HUES48 (cell line): ENCODE measurements around the gene KRT38.

Experiments
- H3K27ac ChIP-seq: one replicate; pipeline ENCODE4 v1.7.0; 2013; ENCODE audit warnings: low read depth, low read length, inconsistent platforms
- H3K27me3 ChIP-seq: 2 replicates; pipeline ENCODE4 v1.6.1; 2013; ENCODE audit warnings: mild to moderate bottlenecking, low read length; ENCODE audit not compliant: control insufficient read depth, insufficient read depth
- H3K36me3 ChIP-seq: 2 replicates; pipeline ENCODE4 v1.6.1; 2013; ENCODE audit warnings: low read length; ENCODE audit not compliant: control insufficient read depth, insufficient read depth
- H3K4me1 ChIP-seq: 2 replicates; pipeline ENCODE4 v1.6.1; 2013; ENCODE audit warnings: mild to moderate bottlenecking, low read length; ENCODE audit not compliant: control insufficient read depth, insufficient read depth
- H3K4me3 ChIP-seq: 2 replicates; pipeline ENCODE4 v1.5.1; 2013; ENCODE audit warnings: mild to moderate bottlenecking, low read depth, low read length
- H3K9ac ChIP-seq: 2 replicates; pipeline ENCODE4 v1.6.1; 2013; ENCODE audit warnings: mild to moderate bottlenecking, low read depth, low read length, moderate library complexity
- H3K9me3 ChIP-seq: 2 replicates; pipeline ENCODE4 v1.6.1; 2013; ENCODE audit warnings: low read length; ENCODE audit not compliant: control insufficient read depth, insufficient read depth

The KRT38 gene

GRCh38 chr17:41457676-41458075 lies 16.9 kb upstream of the KRT38 start:
- H3K9ac ChIP-seq = no peak overlapping the region
- no peaks in the 10 kb centered on the region for H3K36me3 ChIP-seq
- no peaks in the 10 kb centered on the region for H3K9me3 ChIP-seq
- H3K27ac ChIP-seq = no peak overlapping the region
- no peaks in the 10 kb centered on the region for H3K4me1 ChIP-seq
- no peaks in the 10 kb centered on the region for H3K27me3 ChIP-seq
- H3K4me3 ChIP-seq = no peak overlapping the region

- Histone ChIP-seq H3K4me1 (no peaks in the 10 kb centered on the region), H3K36me3 (no peaks in the 10 kb centered on the region), H3K27ac (no peak overlapping the region), H3K4me3 (no peak overlapping the region), H3K9ac (no peak overlapping the region), H3K9me3 (no peaks in the 10 kb centered on the region), H3K27me3 (no peaks in the 10 kb centered on the region)
Observed at GRCh38 chr17:41456204-41456603, 15.4 kb upstream of the KRT38 start.

GRCh38 chr17:41455236-41455635 lies 14.5 kb upstream of the KRT38 start:
- Histone ChIP-seq H3K36me3 (no peaks in the 10 kb centered on the region), H3K27ac (no peak overlapping the region), H3K9me3 (no peaks in the 10 kb centered on the region), H3K9ac (no peak overlapping the region), H3K4me1 (no peaks in the 10 kb centered on the region), H3K4me3 (no peak overlapping the region), H3K27me3 (no peaks in the 10 kb centered on the region)

DNA sequence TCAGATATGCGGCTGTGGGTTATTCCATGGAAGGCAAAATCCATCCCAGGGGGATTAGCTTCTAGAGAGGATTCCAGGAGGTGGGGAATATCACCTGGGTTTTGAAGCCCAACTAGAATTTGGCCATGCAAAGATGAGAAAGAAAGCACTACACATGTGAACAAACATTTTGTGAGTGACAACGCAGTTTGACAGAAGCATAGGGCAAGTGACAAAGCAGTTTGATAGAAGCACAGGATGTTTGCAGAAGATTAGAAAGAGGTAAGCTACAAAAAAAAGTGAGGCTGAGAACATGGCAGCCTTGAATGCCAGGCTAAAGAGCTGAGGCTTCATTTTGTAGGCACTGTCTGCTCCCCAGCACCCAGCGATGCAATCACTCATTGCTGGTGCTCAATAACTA lies 12.3 kb upstream of the KRT38 start:
- Histone ChIP-seq H3K4me3 (no peak overlapping the region), H3K4me1 (no peaks in the 10 kb centered on the region), H3K9ac (no peak overlapping the region), H3K27ac (no peak overlapping the region), H3K27me3 (no peaks in the 10 kb centered on the region), H3K9me3 (no peaks in the 10 kb centered on the region), H3K36me3 (no peaks in the 10 kb centered on the region)

- H3K9ac ChIP-seq = no peak overlapping the region
- no peaks in the 10 kb centered on the region for H3K27me3 ChIP-seq
- no peak overlapping the region for H3K4me3 ChIP-seq
- H3K36me3 ChIP-seq = no peaks in the 10 kb centered on the region
- no peak overlapping the region for H3K27ac ChIP-seq
- no peaks in the 10 kb centered on the region for H3K4me1 ChIP-seq
- no peaks in the 10 kb centered on the region for H3K9me3 ChIP-seq
Observed at GRCh38 chr17:41452281-41452680, 11.5 kb upstream of the KRT38 start.

GRCh38 chr17:41451154-41451728 lies 10.5 kb upstream of the KRT38 start:
- Histone ChIP-seq H3K27me3 (no peaks in the 10 kb centered on the region), H3K4me1 (no peaks in the 10 kb centered on the region), H3K27ac (no peak overlapping the region), H3K9me3 (no peaks in the 10 kb centered on the region), H3K9ac (no peak overlapping the region), H3K36me3 (no peaks in the 10 kb centered on the region), H3K4me3 (no peak overlapping the region)

GRCh38 chr17:41449008-41449407 lies 8.2 kb upstream of the KRT38 start:
- Histone ChIP-seq H3K4me3 (no peak overlapping the region), H3K36me3 (no peaks in the 10 kb centered on the region), H3K27me3 (no peaks in the 10 kb centered on the region), H3K9me3 (no peaks in the 10 kb centered on the region), H3K4me1 (no peaks in the 10 kb centered on the region), H3K27ac (no peak overlapping the region), H3K9ac (no peak overlapping the region)

GRCh38 chr17:41448506-41448905 lies 7.7 kb upstream of the KRT38 start:
- Histone ChIP-seq H3K9me3 (no peaks in the 10 kb centered on the region), H3K4me1 (no peaks in the 10 kb centered on the region), H3K27ac (no peak overlapping the region), H3K4me3 (no peak overlapping the region), H3K27me3 (no peaks in the 10 kb centered on the region), H3K36me3 (no peaks in the 10 kb centered on the region), H3K9ac (no peak overlapping the region)

DNA sequence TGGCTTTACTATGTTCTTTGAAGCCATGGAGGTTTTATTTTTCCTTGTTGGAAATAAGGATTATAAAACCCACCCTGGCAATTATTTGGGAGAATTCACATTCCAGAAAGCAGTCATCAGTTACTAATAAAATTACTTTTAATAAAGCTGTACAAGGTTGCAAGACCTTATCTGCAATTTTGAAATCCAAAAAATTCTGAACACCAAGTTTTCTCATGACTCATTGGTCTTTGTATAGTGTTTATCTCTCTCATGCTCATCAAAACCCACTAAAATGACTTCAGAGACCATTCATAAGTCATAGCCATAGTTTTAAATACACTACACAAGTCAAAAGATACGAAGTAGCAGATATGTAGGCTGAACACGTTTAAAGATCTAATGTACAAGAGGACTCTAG lies 6.0 kb upstream of the KRT38 start:
- no peak overlapping the region for H3K4me3 ChIP-seq
- H3K27ac ChIP-seq = no peak overlapping the region
- peaks cover 3% of the 10 kb centered on the region; the same call in 1 of the 2 replicates for H3K4me1 ChIP-seq
- H3K27me3 ChIP-seq = no peaks in the 10 kb centered on the region
- no peaks in the 10 kb centered on the region for H3K36me3 ChIP-seq
- H3K9ac ChIP-seq = no peak overlapping the region
- H3K9me3 ChIP-seq = no peaks in the 10 kb centered on the region

GRCh38 chr17:41444640-41445039 lies 3.9 kb upstream of the KRT38 start:
- Histone ChIP-seq H3K9me3 (no peaks in the 10 kb centered on the region), H3K36me3 (no peaks in the 10 kb centered on the region), H3K27me3 (no peaks in the 10 kb centered on the region), H3K9ac (no peak overlapping the region), H3K4me1 (peaks cover 3% of the 10 kb centered on the region; the same call in 1 of the 2 replicates), H3K27ac (no peak overlapping the region), H3K4me3 (no peak overlapping the region)

- Histone ChIP-seq H3K27me3 (no peaks in the 10 kb centered on the region), H3K4me3 (no peak overlapping the region), H3K4me1 (peaks cover 3% of the 10 kb centered on the region; the same call in 1 of the 2 replicates), H3K9ac (no peak overlapping the region), H3K36me3 (no peaks in the 10 kb centered on the region), H3K27ac (no peak overlapping the region), H3K9me3 (no peaks in the 10 kb centered on the region)
Observed at GRCh38 chr17:41444186-41444585, 3.4 kb upstream of the KRT38 start.

- Histone ChIP-seq H3K9me3 (no peaks in the 10 kb centered on the region), H3K27ac (no peak overlapping the region), H3K36me3 (no peaks in the 10 kb centered on the region), H3K27me3 (no peaks in the 10 kb centered on the region), H3K9ac (no peak overlapping the region), H3K4me3 (no peak overlapping the region), H3K4me1 (peaks cover 3% of the 10 kb centered on the region; the same call in 1 of the 2 replicates)
Observed at GRCh38 chr17:41442739-41443138, 2.0 kb upstream of the KRT38 start.
